A673 (cell line): Measurements from ENCODE around the gene LOC101059915.
"Not testable (repeated sequence)": the region's sequence is repeated elsewhere in the genome, so short reads cannot be mapped to it uniquely, and the experiment has no call there.

ENCODE experiments used
- BruUV-seq: library from RNA; stranded (reverse); fragments of 400-500 nt; replicated peaks from 2 replicates; lab custom pipeline; 2021; lab: Mats Ljungman, UMichigan
- CTCF ChIA-PET: fragments of 300-600 bp; sonication (Branson Sonifier 250); formaldehyde crosslinking; loops from one replicate; lab custom pipeline; 2022; ENCODE audit warnings: antibody characterized with exemption; lab: Charles Lee
- POLR2A ChIA-PET: fragments of 300-600 bp; sonication (Branson Sonifier 250); formaldehyde crosslinking; loops from one replicate; lab custom pipeline; 2022; ENCODE audit warnings: antibody characterized with exemption; ENCODE audit not compliant: low non-redundant PET; lab: Charles Lee
- DNase-seq: peaks from one replicate; pipeline ENCODE4 v3.0.0-alpha.2; 2015; ENCODE audit warnings: low spot score
- H3K27ac ChIP-seq: fragments of 200-600 bp; sonication (generic); 2 replicates; pipeline ENCODE4 v1.5.1; 2016; ENCODE audit warnings: mixed run types, low read depth, mild to moderate bottlenecking, mixed read lengths, antibody characterized with exemption, low read length; ENCODE audit not compliant: poor library complexity, severe bottlenecking
- H3K27me3 ChIP-seq: fragments of 200-600 bp; sonication (generic); replicated peaks from 2 replicates; pipeline ENCODE4 v1.6.1; 2017; ENCODE audit warnings: mixed run types, low read depth, mild to moderate bottlenecking, mixed read lengths, antibody characterized with exemption, low read length; ENCODE audit not compliant: insufficient read depth, poor library complexity
- H3K36me3 ChIP-seq: fragments of 200-600 bp; sonication (generic); 2 replicates; pipeline ENCODE4 v1.6.1; 2016; ENCODE audit warnings: mixed run types, mild to moderate bottlenecking, mixed read lengths, antibody characterized with exemption, low read length; ENCODE audit not compliant: insufficient read depth, poor library complexity, severe bottlenecking
- H3K4me1 ChIP-seq: fragments of 200-600 bp; sonication (generic); 2 replicates; pipeline ENCODE4 v1.6.1; 2017; ENCODE audit warnings: mixed run types, mild to moderate bottlenecking, mixed read lengths, antibody characterized with exemption, low read length; ENCODE audit not compliant: insufficient read depth, poor library complexity, severe bottlenecking
- H3K4me3 ChIP-seq: fragments of 200-600 bp; sonication (generic); 2 replicates; pipeline ENCODE4 v1.5.1; 2016; ENCODE audit warnings: low read depth, mixed run types, mild to moderate bottlenecking, mixed read lengths, low read length; ENCODE audit not compliant: poor library complexity, severe bottlenecking
- H3K9me3 ChIP-seq: fragments of 200-600 bp; sonication (generic); 2 replicates; pipeline ENCODE4 v1.6.1; 2016; ENCODE audit warnings: mixed run types, low read depth, mild to moderate bottlenecking, mixed read lengths, antibody characterized with exemption, low read length; ENCODE audit not compliant: poor library complexity, severe bottlenecking
- CTCF ChIP-seq: fragments of 300-800, 200-600 bp; sonication (generic); conservative IDR thresholded peaks from 2 replicates; pipeline ENCODE4 v1.5.1; 2017; ENCODE audit warnings: low read depth, mild to moderate bottlenecking, antibody characterized with exemption, low read length, moderate library complexity, mixed read lengths
- intact Hi-C: fragments of 100-400 bp; cut with micrococcal nuclease; formaldehyde crosslinking; loops from one replicate; pipeline ENCODE4 v1.10.0; 2022; ENCODE audit not compliant: unreplicated experiment

LOC101059915 gene

DNA sequence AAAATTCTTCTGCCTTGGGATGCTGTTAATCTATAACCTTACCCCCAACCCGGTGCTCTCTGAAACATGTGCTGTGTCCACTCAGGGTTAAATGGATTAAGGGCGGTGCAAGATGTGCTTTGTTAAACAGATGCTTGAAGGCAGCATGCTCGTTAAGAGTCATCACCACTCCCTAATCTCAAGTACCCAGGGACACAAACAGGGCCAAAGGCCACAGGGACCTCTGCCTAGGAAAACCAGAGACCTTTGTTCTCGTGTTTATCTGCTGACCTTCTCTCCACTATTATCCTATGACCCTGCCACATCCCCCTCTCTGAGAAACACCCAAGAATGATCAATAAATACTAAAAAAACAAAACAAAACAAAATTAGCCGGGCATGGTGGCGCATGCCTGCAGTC, 9.8 kb downstream of the LOC101059915 start:
- H3K27me3 ChIP-seq, H3K36me3 ChIP-seq, CTCF ChIA-PET, H3K27ac ChIP-seq, H3K4me3 ChIP-seq, H3K9me3 ChIP-seq, BruUV-seq, POLR2A ChIA-PET, DNase-seq, H3K4me1 ChIP-seq, intact Hi-C loops: not testable (repeated sequence)

DNA sequence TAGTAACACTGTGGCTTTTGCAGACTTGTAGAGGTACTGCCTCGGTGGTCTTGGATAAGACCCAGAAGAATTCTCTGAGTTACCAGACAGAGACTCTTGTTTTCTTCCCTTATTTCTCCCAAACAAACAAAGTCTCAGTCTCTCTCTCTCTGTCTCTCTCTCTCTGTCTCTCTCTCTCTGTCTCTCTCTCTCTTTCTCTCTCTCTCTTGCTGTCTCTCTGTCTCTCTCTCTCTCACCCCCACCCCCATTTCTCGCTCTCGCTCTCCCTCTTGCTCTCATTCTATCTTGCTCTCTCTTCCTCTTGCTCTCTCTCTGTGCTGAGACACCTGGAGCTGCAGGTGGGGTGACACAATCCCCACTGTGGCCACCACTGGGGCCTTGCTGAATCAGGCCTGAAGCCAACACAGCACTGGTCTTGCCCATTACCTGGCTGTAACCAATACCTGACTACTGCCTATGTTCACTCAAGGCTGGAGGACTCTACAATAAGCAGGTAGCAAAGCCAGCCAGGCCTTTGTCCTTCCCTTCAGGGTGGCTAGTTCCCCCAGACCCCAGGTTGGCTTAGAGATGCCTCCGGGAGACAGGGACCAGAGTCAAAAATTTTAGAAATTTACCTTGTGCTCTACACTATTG, 12.3 kb downstream of the LOC101059915 start:
- BruUV-seq: no TSS peak
- Histone ChIP-seq H3K36me3 (no peaks in the 10 kb centered on the region), H3K9me3 (no peaks in the 10 kb centered on the region), H3K27ac (no peak overlapping the region), H3K4me3 (no peak overlapping the region), H3K27me3 (no peaks in the 10 kb centered on the region), H3K4me1 (no peaks in the 10 kb centered on the region)
- ChIA-PET POLR2A (no interaction called here), CTCF (no interaction called here)
- TF ChIP-seq CTCF: no peak
- intact Hi-C loops: no loop called here
- no peak for DNase-seq

GRCh38 chrX:71696641-71697465, 29.5 kb downstream of the LOC101059915 start:
- H3K4me1 ChIP-seq, BruUV-seq, DNase-seq, intact Hi-C loops, H3K4me3 ChIP-seq, POLR2A ChIA-PET, CTCF ChIA-PET, H3K36me3 ChIP-seq, H3K27me3 ChIP-seq, H3K9me3 ChIP-seq, H3K27ac ChIP-seq: not testable (repeated sequence)

DNA sequence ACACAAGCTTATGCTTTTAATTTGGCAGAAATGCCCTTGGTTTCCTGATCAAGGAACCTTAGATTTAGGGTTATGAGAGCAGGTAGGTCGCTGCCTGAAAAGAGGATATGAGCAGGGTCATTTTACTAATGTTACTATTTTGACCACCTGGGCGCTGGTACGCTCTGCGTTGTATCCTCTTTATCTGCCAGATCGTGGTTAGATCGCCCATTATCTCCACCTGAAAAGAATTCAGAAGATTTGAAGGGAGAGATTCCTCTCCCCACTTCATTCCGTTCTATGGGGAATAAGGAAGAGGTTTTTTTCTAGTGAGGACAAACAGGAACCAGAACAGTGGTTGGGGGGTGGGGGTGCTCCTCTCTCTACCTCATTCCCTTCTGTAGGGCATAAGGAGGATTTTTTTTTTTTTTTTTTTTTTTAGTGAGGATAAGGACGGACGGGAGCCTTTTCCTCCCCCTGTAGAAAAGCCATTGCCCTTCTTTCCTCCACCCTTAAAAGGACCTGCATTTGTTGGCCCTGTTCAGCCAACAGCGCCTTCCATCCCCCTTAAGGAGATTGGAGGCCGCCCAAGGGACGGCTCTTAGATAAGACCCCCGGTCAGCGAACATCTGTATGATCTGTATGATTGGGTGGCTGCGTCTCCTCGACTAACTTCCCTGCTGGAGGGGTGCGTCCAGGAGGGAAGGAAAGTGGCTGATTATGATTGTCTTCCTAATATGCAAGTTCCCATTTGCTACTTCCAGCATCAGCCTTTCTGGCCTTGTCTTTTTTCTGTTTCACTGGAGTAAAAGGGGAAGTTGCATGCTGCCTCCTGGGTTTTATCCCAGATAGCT, 30.3 kb downstream of the LOC101059915 start:
- BruUV-seq, intact Hi-C loops, H3K9me3 ChIP-seq, H3K36me3 ChIP-seq, H3K4me1 ChIP-seq, H3K27me3 ChIP-seq, CTCF ChIA-PET, H3K4me3 ChIP-seq, DNase-seq, POLR2A ChIA-PET, H3K27ac ChIP-seq: not testable (repeated sequence)

DNA sequence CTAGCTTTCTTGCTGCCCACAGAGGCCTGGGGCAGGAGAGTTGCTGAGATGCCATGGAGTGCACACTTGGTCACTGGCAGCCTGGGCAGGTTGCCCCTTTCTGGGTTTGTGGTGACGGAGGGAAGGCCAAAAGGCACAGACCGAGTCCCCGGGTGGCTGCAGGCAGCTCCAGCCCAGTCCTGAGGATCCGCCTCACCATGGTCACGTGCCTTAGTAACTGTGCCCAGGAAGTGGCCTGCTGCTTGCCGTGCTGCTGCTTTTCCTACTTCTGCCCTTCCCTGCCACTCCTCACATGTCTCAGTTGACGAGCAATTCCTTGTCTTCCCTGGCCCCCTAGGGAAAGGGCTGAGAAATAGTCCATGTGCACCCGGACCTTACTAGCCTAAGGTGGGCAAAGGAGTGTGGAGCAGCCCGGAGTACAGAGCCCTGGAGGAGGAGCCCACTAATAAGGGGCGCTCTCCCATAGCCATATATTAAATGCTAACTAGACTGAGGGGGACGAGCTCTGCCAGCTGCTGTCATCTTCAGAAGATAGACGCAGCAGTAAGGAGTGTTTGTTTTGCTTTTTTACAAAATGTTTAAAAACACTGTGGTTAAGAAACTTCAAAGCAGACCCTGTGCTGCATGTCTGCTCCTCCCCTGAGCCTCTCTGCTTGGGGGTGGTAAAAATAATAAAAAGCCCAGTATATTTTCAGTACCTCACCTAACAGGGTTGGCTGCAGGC, 31.1 kb downstream of the LOC101059915 start:
- H3K9me3 ChIP-seq, intact Hi-C loops, POLR2A ChIA-PET, H3K36me3 ChIP-seq, H3K4me1 ChIP-seq, H3K27ac ChIP-seq, DNase-seq, BruUV-seq, H3K27me3 ChIP-seq, H3K4me3 ChIP-seq, CTCF ChIA-PET: not testable (repeated sequence)

- DNase-seq, H3K9me3 ChIP-seq, H3K27me3 ChIP-seq, H3K4me3 ChIP-seq, BruUV-seq, H3K27ac ChIP-seq, POLR2A ChIA-PET, CTCF ChIA-PET, H3K4me1 ChIP-seq, intact Hi-C loops, H3K36me3 ChIP-seq: not testable (repeated sequence)
Observed at GRCh38 chrX:71699023-71699344, 31.6 kb downstream of the LOC101059915 start.
